K562 (cell line): Measurements from ENCODE around the gene CEMP1. TPM values are rescaled to one million over a fixed set of nuclear protein-coding genes. Genes with fewer than 3 reads are reported as not detected.
A peak's percentile ranks its signal among the peaks of the same experiment; 100 is the strongest.

Experiments
- ARID4B ChIP-seq: sonication (generic); formaldehyde crosslinking; IDR thresholded peaks from 2 replicates; pipeline ENCODE4 v1.8.0; 2022; ENCODE audit warnings: mild to moderate bottlenecking, missing genetic modification reagents
- CHAMP1 ChIP-seq: fragments of 450-650 bp; IDR thresholded peaks from 2 replicates; pipeline ENCODE4 v1.6.1; 2016; ENCODE audit warnings: mild to moderate bottlenecking
- GABPA ChIP-seq: fragments of 200-800 bp; sonication (Bioruptor generic); conservative IDR thresholded peaks from 2 replicates; pipeline ENCODE4 v1.6.1; 2016; ENCODE audit warnings: low read depth, missing genetic modification characterization, missing compliant biosample characterization
- HBP1 ChIP-seq: fragments of 450-650 bp; formaldehyde crosslinking; IDR thresholded peaks from 2 replicates; pipeline ENCODE4 v1.4.0; 2022; ENCODE audit warnings: missing genetic modification characterization
- MCM2 ChIP-seq: fragments of 450-650 bp; IDR thresholded peaks from 2 replicates; pipeline ENCODE4 v1.6.1; 2017; ENCODE audit warnings: low read depth, mild to moderate bottlenecking
- NBN ChIP-seq: fragments of 450-650 bp; IDR thresholded peaks from 2 replicates; pipeline ENCODE4 v1.6.1; 2016; ENCODE audit warnings: low read depth, mild to moderate bottlenecking
- NKRF ChIP-seq: fragments of 450-650 bp; IDR thresholded peaks from 2 replicates; pipeline ENCODE4 v1.6.1; 2016; ENCODE audit warnings: borderline replicate concordance
- NR3C1 ChIP-seq: sonication (generic); formaldehyde crosslinking; IDR thresholded peaks from 2 replicates; pipeline ENCODE4 v1.8.1; 2022; ENCODE audit warnings: missing genetic modification reagents
- PHF20 ChIP-seq: fragments of 450-650 bp; IDR thresholded peaks from 2 replicates; pipeline ENCODE4 v1.6.1; 2018; ENCODE audit not compliant: partially characterized antibody
- POLR2G ChIP-seq: fragments of 200-400 bp; formaldehyde crosslinking; IDR thresholded peaks from 2 replicates; pipeline ENCODE4 v1.6.1; 2017; ENCODE audit warnings: low read depth, mild to moderate bottlenecking, antibody characterized with exemption, low read length, moderate library complexity
- RBFOX2 ChIP-seq: fragments of 200-400 bp; formaldehyde crosslinking; IDR thresholded peaks from 2 replicates; pipeline ENCODE4 v1.6.1; 2017; ENCODE audit warnings: low read depth, mild to moderate bottlenecking, low read length, moderate library complexity
- SNRNP70 ChIP-seq: fragments of 200-400 bp; formaldehyde crosslinking; optimal IDR thresholded peaks from 2 replicates; pipeline ENCODE3; 2017; ENCODE audit warnings: low read depth, low read length
- ZNF740 ChIP-seq, 3 experiments: fragments of 200-800 bp in 1 of 3; sonication (Bioruptor generic) in 1 of 3; sonication (generic) in 1 of 3; formaldehyde crosslinking in 1 of 3; IDR thresholded peaks; 2 replicates each; pipeline versions ENCODE4 v1.6.1 to v1.8.0; 2016 to 2022; ENCODE audit warnings: mild to moderate bottlenecking in 2 of 3, missing compliant biosample characterization in 2 of 3, missing genetic modification characterization in 2 of 3, missing genetic modification reagents in 1 of 3
- polyA plus RNA-seq, 8 experiments: library from polyadenylated mRNA; depleted of rRNA in 4 of 8; stranded (reverse) in 5 of 8; unstranded in 3 of 8; fragments of >200 nt; fragmentation: Nextera tagmentation in 2 of 8; fragmentation: Illumina TruSeq in 1 of 8; extraction: Ambion mirVana in 2 of 8; extraction: Trizol in 1 of 8; gene quantifications; 2 replicates each; pipeline versions ENCODE4 v1.2.1 to v1.2.3, GENCODE V29; 2011 to 2014; ENCODE audit warnings: inconsistent platforms in 1 of 8, missing spikeins in 1 of 8
- total RNA-seq, 7 experiments: library from RNA; depleted of rRNA in 6 of 7; stranded (reverse); fragments of >200 nt in 6 of 7; fragmentation: Illumina TruSeq in 2 of 7; extraction: Trizol in 2 of 7; gene quantifications; 2 replicates each; pipeline versions ENCODE4 v1.2.1 to v1.2.3, GENCODE V29; 2011 to 2021; ENCODE audit warnings: low replicate concordance in 1 of 7

CEMP1 gene
- total and polyA plus RNA-seq, 9 of the 15 experiments (the other 6 are each of a cell fraction or from before 2014, with no cell fraction given): 0.05 to 0.45 TPM; not detected in 7

GRCh38 chr16:2514333-2515179, 16.7 kb downstream of the CEMP1 start (continued):
- TF ChIP-seq NBN (no peak), CHAMP1 (no peak), ARID4B (CRISPR knock-in tag) (peak; percentile 16), PHF20 (no peak), GABPA (tag) (0 out of 2 replicates have a peak, but pooled peaks have one; percentile 17), HBP1 (CRISPR knock-in tag) (peak; percentile 11; the same call in 1 of the 2 replicates), NKRF (0 out of 2 replicates have a peak, but pooled peaks have one; percentile 43), RBFOX2 (peak; percentile 70), POLR2G (peak; percentile 21), NR3C1 (CRISPR knock-in tag) (0 out of 2 replicates have a peak, but pooled peaks have one; percentile 14), SNRNP70 (no peak), ZNF740 (CRISPR knock-in tag; IDR thresholded peaks at IDR 0.05) (0 out of 2 replicates have a peak, but pooled peaks have one; percentile 16), ZNF740 (tag; IDR thresholded peaks at IDR 0.05) (no peak), MCM2 (no peak)
